HEK293 (cell line): ENCODE data around the gene SMOC1.
A peak's percentile ranks its signal among the peaks of the same experiment; 100 is the strongest.

Source experiments
- CTCF ChIA-PET: fragments of 350-600 bp; formaldehyde crosslinking; extraction: SDS; loops from one replicate; lab custom pipeline; 2021; ENCODE audit warnings: antibody characterized with exemption; lab: Yijun Ruan, JAX
- POLR2A ChIA-PET: fragments of 300-600 bp; formaldehyde crosslinking; extraction: SDS; loops from one replicate; lab custom pipeline; 2020; ENCODE audit warnings: antibody characterized with exemption, inconsistent platforms; lab: Yijun Ruan, JAX
- H3K27ac ChIP-seq: fragments of 200-500 bp; sonication (Bioruptor generic); 2 replicates; pipeline ENCODE4 v1.5.1; 2014; ENCODE audit warnings: low read depth, low read length, control low read depth, inconsistent platforms; ENCODE audit errors: extremely low read depth
- H3K36me3 ChIP-seq, 2 experiments: fragments of 200-500 bp in 1 of 2; sonication (Bioruptor generic) in 1 of 2; 1 replicate in 1 of 2; 2 replicates in 1 of 2; pipeline ENCODE4 v1.5.1; 2014 to 2017; ENCODE audit warnings: inconsistent platforms in 2 of 2, low read length in 2 of 2; ENCODE audit not compliant: control insufficient read depth in 2 of 2, insufficient read depth in 1 of 2
- H3K4me1 ChIP-seq: fragments of 200-500 bp; sonication (Bioruptor generic); 2 replicates; pipeline ENCODE4 v1.5.1; 2014; ENCODE audit warnings: mild to moderate bottlenecking, low read length, inconsistent platforms; ENCODE audit not compliant: control insufficient read depth, insufficient read depth
- H3K4me3 ChIP-seq: 2 replicates; pipeline ENCODE4 v1.5.1; 2011; ENCODE audit warnings: low read depth, mild to moderate bottlenecking, control low read depth, low read length, moderate library complexity
- H3K9me3 ChIP-seq: fragments of 200-500 bp; sonication (Bioruptor generic); 2 replicates; pipeline ENCODE4 v1.5.1; 2014; ENCODE audit warnings: low read depth, low read length, inconsistent platforms; ENCODE audit not compliant: control insufficient read depth, insufficient read depth
- KLF9 ChIP-seq: fragments of 450-650 bp; formaldehyde crosslinking; IDR thresholded peaks from 2 replicates; pipeline ENCODE4 v1.5.1; 2016; ENCODE audit warnings: missing biosample characterization, missing genetic modification characterization, low read depth
- REPIN1 ChIP-seq: fragments of 450-650 bp; formaldehyde crosslinking; IDR thresholded peaks from 2 replicates; pipeline ENCODE4 v1.5.1; 2017; ENCODE audit warnings: missing biosample characterization, missing genetic modification characterization, low read depth
- SP7 ChIP-seq: fragments of 450-650 bp; formaldehyde crosslinking; IDR thresholded peaks from 2 replicates; pipeline ENCODE4 v1.5.1; 2016; ENCODE audit warnings: missing biosample characterization, missing genetic modification characterization
- TRIM28 ChIP-seq: IDR thresholded peaks from 2 replicates; pipeline ENCODE4 v1.6.1; 2011; ENCODE audit warnings: low read length, control low read depth, borderline replicate concordance
- YY2 ChIP-seq: fragments of 450-650 bp; formaldehyde crosslinking; IDR thresholded peaks from 2 replicates; pipeline ENCODE4 v1.5.1; 2016; ENCODE audit warnings: missing biosample characterization, missing genetic modification characterization
- ZBTB17 ChIP-seq: fragments of 450-650 bp; formaldehyde crosslinking; IDR thresholded peaks from 2 replicates; pipeline ENCODE4 v1.5.1; 2016; ENCODE audit warnings: missing biosample characterization, missing genetic modification characterization
- ZBTB20 ChIP-seq: fragments of 450-650 bp; formaldehyde crosslinking; IDR thresholded peaks from 2 replicates; pipeline ENCODE4 v1.5.1; 2016; ENCODE audit warnings: missing biosample characterization, missing genetic modification characterization
- ZBTB21 ChIP-seq: fragments of 450-650 bp; formaldehyde crosslinking; IDR thresholded peaks from 2 replicates; pipeline ENCODE4 v1.5.1; 2017; ENCODE audit warnings: missing biosample characterization, missing genetic modification characterization
- ZBTB7A ChIP-seq: fragments of 450-650 bp; formaldehyde crosslinking; IDR thresholded peaks from 2 replicates; pipeline ENCODE4 v1.5.1; 2016; ENCODE audit warnings: low read depth, missing biosample characterization, missing genetic modification characterization
- ZEB2 ChIP-seq: fragments of 450-650 bp; formaldehyde crosslinking; IDR thresholded peaks from 2 replicates; pipeline ENCODE4 v1.5.1; 2016; ENCODE audit warnings: missing biosample characterization, missing genetic modification characterization
- ZNF132 ChIP-seq: fragments of 450-650 bp; formaldehyde crosslinking; IDR thresholded peaks from 2 replicates; pipeline ENCODE4 v1.5.1; 2017; ENCODE audit warnings: missing biosample characterization, missing genetic modification characterization, borderline replicate concordance
- ZNF169 ChIP-seq: fragments of 450-650 bp; formaldehyde crosslinking; IDR thresholded peaks from 2 replicates; pipeline ENCODE4 v1.5.1; 2016; ENCODE audit warnings: missing biosample characterization, missing genetic modification characterization
- ZNF292 ChIP-seq: fragments of 450-650 bp; formaldehyde crosslinking; IDR thresholded peaks from 2 replicates; pipeline ENCODE4 v1.5.1; 2016; ENCODE audit warnings: low read depth, missing biosample characterization, missing genetic modification characterization, borderline replicate concordance
- ZNF473 ChIP-seq: fragments of 450-650 bp; formaldehyde crosslinking; IDR thresholded peaks from 2 replicates; pipeline ENCODE4 v1.5.1; 2017; ENCODE audit warnings: missing biosample characterization, missing genetic modification characterization
- ZNF548 ChIP-seq: fragments of 450-650 bp; formaldehyde crosslinking; IDR thresholded peaks from 2 replicates; pipeline ENCODE4 v1.5.1; 2016; ENCODE audit warnings: missing biosample characterization, missing genetic modification characterization
- ZNF560 ChIP-seq: fragments of 450-650 bp; formaldehyde crosslinking; IDR thresholded peaks from 2 replicates; pipeline ENCODE4 v1.5.1; 2017; ENCODE audit warnings: missing biosample characterization, missing genetic modification characterization, borderline replicate concordance
- ZNF561 ChIP-seq: fragments of 450-650 bp; IDR thresholded peaks from 2 replicates; pipeline ENCODE4 v1.5.1; 2018; ENCODE audit warnings: missing biosample characterization, missing genetic modification characterization, borderline replicate concordance
- ZNF664 ChIP-seq: fragments of 450-650 bp; formaldehyde crosslinking; IDR thresholded peaks from 2 replicates; pipeline ENCODE4 v1.5.1; 2016; ENCODE audit warnings: missing biosample characterization, missing genetic modification characterization
- ZNF76 ChIP-seq: fragments of 450-650 bp; formaldehyde crosslinking; IDR thresholded peaks from 2 replicates; pipeline ENCODE4; 2016; ENCODE audit warnings: low read depth, missing biosample characterization, missing genetic modification characterization, borderline replicate concordance
- TF ChIP-seq, protein P1 (sequence below): fragments of 450-650 bp; formaldehyde crosslinking; IDR thresholded peaks from 2 replicates; pipeline ENCODE4; 2016; ENCODE audit warnings: missing biosample characterization, missing genetic modification characterization
- TF ChIP-seq, protein P2 (sequence below): fragments of 450-650 bp; formaldehyde crosslinking; IDR thresholded peaks from 2 replicates; pipeline ENCODE4 v1.5.1; 2016; ENCODE audit warnings: missing biosample characterization, missing genetic modification characterization
- TF ChIP-seq, protein P3 (sequence below): fragments of 450-650 bp; formaldehyde crosslinking; IDR thresholded peaks from 2 replicates; pipeline ENCODE4 v1.5.1; 2016; ENCODE audit warnings: missing biosample characterization, missing genetic modification characterization
- TF ChIP-seq, protein P4 (sequence below): fragments of 450-650 bp; formaldehyde crosslinking; IDR thresholded peaks from 2 replicates; pipeline ENCODE4 v1.5.1; 2016; ENCODE audit warnings: missing biosample characterization, missing genetic modification characterization, borderline replicate concordance

Gene SMOC1

DNA sequence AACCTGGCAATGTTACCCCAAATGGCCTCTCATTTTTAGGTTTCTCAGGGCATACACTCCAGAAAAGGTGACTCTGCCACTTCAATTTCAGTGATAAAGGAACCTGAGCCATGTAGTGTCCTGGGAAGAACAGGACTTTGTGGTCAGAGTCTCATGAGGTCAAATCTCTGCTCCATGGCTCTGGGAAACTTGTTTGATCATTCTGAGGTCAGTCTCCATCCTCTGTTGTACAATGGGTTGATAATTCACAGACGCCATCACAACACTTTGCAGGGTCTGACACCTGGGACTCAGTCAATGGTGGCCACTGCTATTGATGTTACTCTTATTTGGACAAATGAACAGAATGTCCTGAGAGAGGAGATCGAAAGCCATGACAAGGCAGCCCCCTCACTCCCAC is 31.1 kb upstream of the SMOC1 start (continued):
- no peak for TF ChIP-seq ZNF76 (tag by site-specific recombination)
- TF ChIP-seq, protein P1, sequence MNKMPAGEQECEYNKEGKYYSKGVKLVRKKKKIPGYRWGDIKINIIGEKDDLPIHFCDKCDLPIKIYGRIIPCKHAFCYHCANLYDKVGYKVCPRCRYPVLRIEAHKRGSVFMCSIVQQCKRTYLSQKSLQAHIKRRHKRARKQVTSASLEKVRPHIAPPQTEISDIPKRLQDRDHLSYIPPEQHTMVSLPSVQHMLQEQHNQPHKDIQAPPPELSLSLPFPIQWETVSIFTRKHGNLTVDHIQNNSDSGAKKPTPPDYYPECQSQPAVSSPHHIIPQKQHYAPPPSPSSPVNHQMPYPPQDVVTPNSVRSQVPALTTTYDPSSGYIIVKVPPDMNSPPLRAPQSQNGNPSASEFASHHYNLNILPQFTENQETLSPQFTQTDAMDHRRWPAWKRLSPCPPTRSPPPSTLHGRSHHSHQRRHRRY (tag by site-specific recombination): no peak
- no peak for TF ChIP-seq ZBTB20

DNA sequence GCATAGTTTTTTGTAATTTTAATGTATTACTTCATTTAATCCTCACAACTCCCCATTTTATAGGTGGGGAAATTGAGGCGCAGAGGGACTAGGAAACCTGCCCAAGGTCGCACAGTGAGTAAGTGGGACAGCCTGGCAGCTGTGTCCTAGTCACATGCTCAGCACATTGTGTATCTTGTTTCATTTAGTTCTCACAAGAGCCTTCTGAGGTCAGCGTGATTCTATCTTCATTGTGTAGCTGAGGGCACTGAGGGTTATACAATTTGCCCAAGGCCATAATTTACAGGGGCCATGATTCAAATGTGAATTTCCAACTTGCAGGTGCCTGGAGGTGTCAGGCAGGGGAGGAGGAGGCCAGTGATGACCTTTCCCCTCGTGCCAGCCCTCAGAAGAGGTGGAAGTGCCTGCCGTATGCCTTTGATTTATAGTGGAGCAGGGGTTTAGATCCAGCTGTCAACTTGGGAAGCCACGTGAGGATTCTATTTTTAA is 30.3 kb upstream of the SMOC1 start:
- Histone ChIP-seq H3K4me3 (no peak overlapping the region), H3K36me3 (no peaks in the 10 kb centered on the region), H3K4me1 (no peaks in the 10 kb centered on the region; the same call in 1 of the 2 replicates), H3K9me3 (no peaks in the 10 kb centered on the region), H3K27ac (no peak overlapping the region)
- ChIA-PET CTCF (interaction anchor here (0.7 to 0.8 kb wide), 2 partner anchors 30 to 91 kb away, joined by 3 to 5 read pairs; partner anchors contain the start of gene SMOC1), POLR2A (interaction anchor here (1.0 kb wide), 1 partner anchor 30 kb away, joined by 3 read pairs; the partner anchor contains the start of gene SMOC1)
- peak; percentile 86 for TF ChIP-seq ZNF664
- no peak; the same call in 1 of the 2 replicates for TF ChIP-seq TRIM28
- TF ChIP-seq SP7 (tag by site-specific recombination): peak; percentile 62

DNA sequence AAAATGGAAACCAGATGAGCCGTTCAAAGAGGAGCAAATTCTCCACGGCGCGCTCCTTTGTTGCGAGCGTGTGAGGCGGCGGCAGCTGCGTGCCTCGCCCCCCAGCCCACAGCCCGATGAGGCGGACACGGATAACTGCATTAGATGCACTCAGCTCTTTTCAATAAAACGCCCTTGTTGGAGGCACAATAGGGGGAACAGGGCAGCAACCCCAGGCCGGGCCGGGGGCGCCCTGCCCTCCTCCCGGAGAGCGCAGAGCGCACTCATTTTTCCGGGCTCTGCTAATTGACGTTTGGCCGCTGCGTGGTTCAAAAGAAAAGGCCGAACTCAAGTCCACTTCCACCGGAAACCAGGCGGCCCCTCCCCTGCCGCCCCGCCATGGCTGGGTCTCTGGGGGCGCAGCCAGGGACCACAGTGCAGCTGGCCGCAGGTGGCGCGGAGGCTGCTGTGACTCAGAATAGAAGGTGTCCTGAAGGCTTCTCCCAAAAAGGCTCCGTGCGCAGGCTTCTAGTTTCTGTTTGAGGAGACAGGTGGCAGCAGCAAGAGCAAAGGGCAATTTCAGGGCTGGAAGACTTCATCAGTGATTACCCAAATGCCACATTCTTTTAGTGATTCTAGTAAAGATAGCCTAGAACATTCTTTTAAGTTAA is 29.0 kb upstream of the SMOC1 start:
- CTCF ChIA-PET: interaction anchor here (0.7 kb wide), 2 partner anchors 25 to 176 kb away, joined by 3 read pairs; no protein-coding TSS in a partner anchor
- Histone ChIP-seq H3K9me3 (no peaks in the 10 kb centered on the region), H3K4me3 (no peak overlapping the region), H3K27ac (no peak overlapping the region), H3K36me3 (no peaks in the 10 kb centered on the region), H3K4me1 (no peaks in the 10 kb centered on the region; the same call in 1 of the 2 replicates)
- POLR2A ChIA-PET: no interaction called here
- no peak for TF ChIP-seq ZEB2 (tag by site-specific recombination)
- TF ChIP-seq ZBTB7A (tag by site-specific recombination): no peak
- TF ChIP-seq ZBTB17 (tag by site-specific recombination): no peak
- no peak for TF ChIP-seq YY2 (tag by site-specific recombination)
- no peak for TF ChIP-seq ZNF169
- TF ChIP-seq ZNF561: no peak
- no peak for TF ChIP-seq ZNF473 (tag by site-specific recombination)
- no peak for TF ChIP-seq ZNF548 (tag by site-specific recombination)
- no peak for TF ChIP-seq ZNF292
- TF ChIP-seq, protein P2, sequence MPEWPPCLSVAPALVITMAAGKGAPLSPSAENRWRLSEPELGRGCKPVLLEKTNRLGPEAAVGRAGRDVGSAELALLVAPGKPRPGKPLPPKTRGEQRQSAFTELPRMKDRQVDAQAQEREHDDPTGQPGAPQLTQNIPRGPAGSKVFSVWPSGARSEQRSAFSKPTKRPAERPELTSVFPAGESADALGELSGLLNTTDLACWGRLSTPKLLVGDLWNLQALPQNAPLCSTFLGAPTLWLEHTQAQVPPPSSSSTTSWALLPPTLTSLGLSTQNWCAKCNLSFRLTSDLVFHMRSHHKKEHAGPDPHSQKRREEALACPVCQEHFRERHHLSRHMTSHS (tag by site-specific recombination): no peak
- TF ChIP-seq ZNF132 (tag by site-specific recombination): no peak
- TF ChIP-seq ZBTB21 (tag by site-specific recombination): no peak

DNA sequence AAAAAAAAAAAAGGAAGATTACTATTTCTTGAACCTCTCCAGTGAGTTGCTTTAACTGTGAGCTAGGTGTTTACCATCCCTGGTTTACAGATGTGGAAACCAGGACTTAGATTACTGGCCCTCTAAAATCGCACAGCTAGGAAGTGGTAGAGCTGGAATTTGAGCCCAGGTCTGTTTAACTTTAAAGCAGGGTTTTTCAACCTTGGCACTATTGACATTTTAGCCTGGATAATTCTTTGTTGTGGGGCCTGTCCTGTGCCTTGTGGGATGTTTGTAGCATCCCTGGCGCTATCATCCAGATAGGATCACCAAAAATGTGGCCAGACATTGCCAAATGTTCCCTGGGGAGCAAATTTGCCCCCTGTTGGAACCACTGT is 28.5 kb upstream of the SMOC1 start:
- POLR2A ChIA-PET: no interaction called here
- Histone ChIP-seq H3K36me3 (no peaks in the 10 kb centered on the region), H3K27ac (no peak overlapping the region), H3K4me3 (no peak overlapping the region), H3K4me1 (peaks cover 3% of the 10 kb centered on the region; the same call in 1 of the 2 replicates), H3K9me3 (no peaks in the 10 kb centered on the region)
- CTCF ChIA-PET: interaction anchor here (0.7 kb wide), 2 partner anchors 24 to 175 kb away, joined by 3 read pairs; no protein-coding TSS in a partner anchor
- no peak for TF ChIP-seq KLF9
- TF ChIP-seq ZNF560 (tag by site-specific recombination): no peak
- TF ChIP-seq, protein P3, sequence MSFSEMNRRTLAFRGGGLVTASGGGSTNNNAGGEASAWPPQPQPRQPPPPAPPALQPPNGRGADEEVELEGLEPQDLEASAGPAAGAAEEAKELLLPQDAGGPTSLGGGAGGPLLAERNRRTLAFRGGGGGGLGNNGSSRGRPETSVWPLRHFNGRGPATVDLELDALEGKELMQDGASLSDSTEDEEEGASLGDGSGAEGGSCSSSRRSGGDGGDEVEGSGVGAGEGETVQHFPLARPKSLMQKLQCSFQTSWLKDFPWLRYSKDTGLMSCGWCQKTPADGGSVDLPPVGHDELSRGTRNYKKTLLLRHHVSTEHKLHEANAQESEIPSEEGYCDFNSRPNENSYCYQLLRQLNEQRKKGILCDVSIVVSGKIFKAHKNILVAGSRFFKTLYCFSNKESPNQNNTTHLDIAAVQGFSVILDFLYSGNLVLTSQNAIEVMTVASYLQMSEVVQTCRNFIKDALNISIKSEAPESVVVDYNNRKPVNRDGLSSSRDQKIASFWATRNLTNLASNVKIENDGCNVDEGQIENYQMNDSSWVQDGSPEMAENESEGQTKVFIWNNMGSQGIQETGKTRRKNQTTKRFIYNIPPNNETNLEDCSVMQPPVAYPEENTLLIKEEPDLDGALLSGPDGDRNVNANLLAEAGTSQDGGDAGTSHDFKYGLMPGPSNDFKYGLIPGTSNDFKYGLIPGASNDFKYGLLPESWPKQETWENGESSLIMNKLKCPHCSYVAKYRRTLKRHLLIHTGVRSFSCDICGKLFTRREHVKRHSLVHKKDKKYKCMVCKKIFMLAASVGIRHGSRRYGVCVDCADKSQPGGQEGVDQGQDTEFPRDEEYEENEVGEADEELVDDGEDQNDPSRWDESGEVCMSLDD (tag by site-specific recombination): no peak
- TF ChIP-seq, protein P4, sequence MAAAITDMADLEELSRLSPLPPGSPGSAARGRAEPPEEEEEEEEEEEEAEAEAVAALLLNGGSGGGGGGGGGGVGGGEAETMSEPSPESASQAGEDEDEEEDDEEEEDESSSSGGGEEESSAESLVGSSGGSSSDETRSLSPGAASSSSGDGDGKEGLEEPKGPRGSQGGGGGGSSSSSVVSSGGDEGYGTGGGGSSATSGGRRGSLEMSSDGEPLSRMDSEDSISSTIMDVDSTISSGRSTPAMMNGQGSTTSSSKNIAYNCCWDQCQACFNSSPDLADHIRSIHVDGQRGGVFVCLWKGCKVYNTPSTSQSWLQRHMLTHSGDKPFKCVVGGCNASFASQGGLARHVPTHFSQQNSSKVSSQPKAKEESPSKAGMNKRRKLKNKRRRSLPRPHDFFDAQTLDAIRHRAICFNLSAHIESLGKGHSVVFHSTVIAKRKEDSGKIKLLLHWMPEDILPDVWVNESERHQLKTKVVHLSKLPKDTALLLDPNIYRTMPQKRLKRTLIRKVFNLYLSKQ (tag by site-specific recombination): no peak
- TF ChIP-seq REPIN1 (tag by site-specific recombination): no peak
